ENCODE results near the gene CFAP45. TPM values are rescaled to one million over a fixed set of nuclear protein-coding genes. Genes with fewer than 3 reads are reported as not detected.
A peak's percentile ranks its signal among the peaks of the same experiment; 100 is the strongest.

The CFAP45 gene
- total and polyA plus RNA-seq, 12 donors = 0.17 to 1.5 (median 0.56) TPM

- intact Hi-C loops (cut with DNase I) = loop anchor here in 2 of 10 donors (5.0 to 10.0 kb wide), 2 partner anchors 67 to 69 kb away; partner anchors contain the start of gene TAGLN2 (in 1 of the 2)
- Histone ChIP-seq H3K4me1 (peaks cover 0 to 26% (median 20%) of the 10 kb centered on the region in 9 donors), H3K27ac (peak overlapping the region in 3 of 10 donors; percentile 99), H3K9me3 (no peaks in the 10 kb centered on the region), H3K4me3 (peak overlapping the region in 4 of 10 donors; percentile 63 to 96 (median 76)), H3K36me3 (peaks cover 0 to 2% (median 0%) of the 10 kb centered on the region in 9 donors), H3K27me3 (no peaks in the 10 kb centered on the region)
- DNase-seq = no peak
- TF ChIP-seq, protein P1, sequence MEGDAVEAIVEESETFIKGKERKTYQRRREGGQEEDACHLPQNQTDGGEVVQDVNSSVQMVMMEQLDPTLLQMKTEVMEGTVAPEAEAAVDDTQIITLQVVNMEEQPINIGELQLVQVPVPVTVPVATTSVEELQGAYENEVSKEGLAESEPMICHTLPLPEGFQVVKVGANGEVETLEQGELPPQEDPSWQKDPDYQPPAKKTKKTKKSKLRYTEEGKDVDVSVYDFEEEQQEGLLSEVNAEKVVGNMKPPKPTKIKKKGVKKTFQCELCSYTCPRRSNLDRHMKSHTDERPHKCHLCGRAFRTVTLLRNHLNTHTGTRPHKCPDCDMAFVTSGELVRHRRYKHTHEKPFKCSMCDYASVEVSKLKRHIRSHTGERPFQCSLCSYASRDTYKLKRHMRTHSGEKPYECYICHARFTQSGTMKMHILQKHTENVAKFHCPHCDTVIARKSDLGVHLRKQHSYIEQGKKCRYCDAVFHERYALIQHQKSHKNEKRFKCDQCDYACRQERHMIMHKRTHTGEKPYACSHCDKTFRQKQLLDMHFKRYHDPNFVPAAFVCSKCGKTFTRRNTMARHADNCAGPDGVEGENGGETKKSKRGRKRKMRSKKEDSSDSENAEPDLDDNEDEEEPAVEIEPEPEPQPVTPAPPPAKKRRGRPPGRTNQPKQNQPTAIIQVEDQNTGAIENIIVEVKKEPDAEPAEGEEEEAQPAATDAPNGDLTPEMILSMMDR (IDR thresholded peaks at IDR 0.05) = no peak
- no peak for ATAC-seq
- WGBS, 2 donors = 83 to 87% methylated on average over 30 to 34 of the region's 34 CpGs
Measured at GRCh38 chr1:159855709-159856108, 44.3 kb downstream of the CFAP45 start.

- intact Hi-C loops (cut with DNase I) = loop anchor here in 6 of 10 donors (5.0 to 10.0 kb wide), 5 partner anchors 38 to 73 kb away; partner anchors contain the start of gene TAGLN2 (in 4 of the 6)
Measured at GRCh38 chr1:159854693-159855192, 45.2 kb downstream of the CFAP45 start.

DNA sequence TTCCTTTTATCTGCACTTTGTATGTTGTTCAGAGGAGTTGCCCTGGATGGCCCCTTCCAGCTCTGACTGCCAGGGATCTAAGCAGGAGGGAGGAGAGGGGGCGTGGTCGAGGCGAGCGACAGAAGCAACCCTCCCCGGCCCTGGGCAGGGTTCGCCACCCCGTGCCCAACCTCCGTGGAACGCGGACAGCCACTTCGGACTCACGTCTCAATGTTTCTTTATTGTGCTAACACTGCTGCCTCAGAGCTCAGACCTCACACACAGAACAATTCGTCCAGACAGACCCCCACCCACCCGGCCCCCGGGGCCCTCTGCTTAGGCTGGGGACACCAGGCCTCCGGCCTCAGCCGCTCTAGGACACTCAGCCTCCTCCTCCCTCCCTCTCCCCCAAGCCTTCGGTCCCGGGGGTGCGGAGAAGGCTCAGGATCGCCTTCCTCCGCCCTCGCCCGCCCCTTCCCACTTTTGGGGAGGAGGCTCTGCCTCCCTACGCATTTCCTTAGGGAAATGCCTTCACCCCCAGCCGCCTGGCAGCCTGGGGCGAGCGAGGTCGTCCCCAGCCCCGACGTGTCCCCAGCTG lies 45.8 kb downstream of the CFAP45 start:
- Histone ChIP-seq H3K4me1 (peaks cover 0 to 38% (median 19%) of the 10 kb centered on the region in 9 donors), H3K27me3 (no peaks in the 10 kb centered on the region), H3K36me3 (peaks cover 0 to 2% (median 0%) of the 10 kb centered on the region in 9 donors), H3K4me3 (peak overlapping the region; percentile 63 to 96 (median 76)), H3K27ac (peak overlapping the region; percentile 93 to 99 (median 98)), H3K9me3 (no peaks in the 10 kb centered on the region)
- peak; percentile 83 to 86 for DNase-seq
- TF ChIP-seq, protein P1 (IDR thresholded peaks at IDR 0.05) = no peak
- ATAC-seq = peak; percentile 76 to 95 (median 92)
- intact Hi-C loops (cut with DNase I) = loop anchor here in 6 of 10 donors (5.0 to 10.0 kb wide), 5 partner anchors 38 to 73 kb away; partner anchors contain the start of gene TAGLN2 (in 4 of the 6)
- 0 to 1% methylated on average over 30 to 31 of the region's 31 CpGs for WGBS, 2 donors

More at GRCh38 chr1:159854693-159855192, 45.2 kb downstream of the CFAP45 start:
- Histone ChIP-seq H3K9me3 (no peaks in the 10 kb centered on the region), H3K27me3 (no peaks in the 10 kb centered on the region), H3K36me3 (peaks cover 0 to 2% (median 0%) of the 10 kb centered on the region in 9 donors), H3K4me3 (peak overlapping the region; percentile 63 to 96 (median 76)), H3K27ac (peak overlapping the region; percentile 93 to 99 (median 98)), H3K4me1 (peaks cover 0 to 32% (median 19%) of the 10 kb centered on the region in 9 donors)
- TF ChIP-seq, protein P1 (IDR thresholded peaks at IDR 0.05) = peak in 3 of 9 donors; percentile 26 to 44 (median 26)
- peak; percentile 95 to 99 (median 96) for ATAC-seq
- DNase-seq = peak; percentile 88 to 91
- WGBS, 2 donors = 0 to 1% methylated on average over 48 to 59 of the region's 59 CpGs

- DNase-seq = no peak
- H3K36me3 ChIP-seq = peaks cover 0 to 2% (median 0%) of the 10 kb centered on the region in 9 donors
- 18% methylated on average over 6 of the region's 6 CpGs for WGBS, 2 donors
- H3K9me3 ChIP-seq = no peaks in the 10 kb centered on the region
- TF ChIP-seq, protein P1 (IDR thresholded peaks at IDR 0.05) = no peak
- H3K4me3 ChIP-seq = peak overlapping the region in 9 of 10 donors; percentile 63 to 96 (median 76)
- intact Hi-C loops (cut with DNase I) = loop anchor here in 6 of 10 donors (5.0 to 10.0 kb wide), 5 partner anchors 39 to 74 kb away; partner anchors contain the start of gene TAGLN2 (in 4 of the 6)
- ATAC-seq = peak in 1 of 8 donors; percentile 12
- peaks cover 0 to 44% (median 19%) of the 10 kb centered on the region in 9 donors for H3K4me1 ChIP-seq
- no peaks in the 10 kb centered on the region for H3K27me3 ChIP-seq
- H3K27ac ChIP-seq = peak overlapping the region in 9 of 10 donors; percentile 93 to 99 (median 99)
Measured at GRCh38 chr1:159853417-159854115, 46.4 kb downstream of the CFAP45 start.

All from heart right ventricle (tissue), 16 donors.